ENCODE measurements around the gene POLR1G. TPM values are rescaled to one million over a fixed set of nuclear protein-coding genes. Genes with fewer than 3 reads are reported as not detected.
A peak's percentile ranks its signal among the peaks of the same experiment; 100 is the strongest.

The POLR1G gene
- total and polyA plus RNA-seq, 9 of the 15 experiments (the other 6 are each of a cell fraction or from before 2014, with no cell fraction given) = 3.0 to 50.1 (median 27.4) TPM

- TF ChIP-seq CREB3L1 (IDR thresholded peaks at IDR 0.05; ENCODE audit: borderline replicate concordance, low read depth) = no peak
- TF ChIP-seq SIN3A (IDR thresholded peaks at IDR 0.05; ENCODE audit: borderline replicate concordance in 2 of 2, control insufficient read depth in 1 of 2, low read depth in 2 of 2, low read length in 2 of 2) = no peak; a peak in 1 of 4 replicates
- TF ChIP-seq ZBTB17 (CRISPR knock-in tag; IDR thresholded peaks at IDR 0.05) = no peak
- TF ChIP-seq TCF3 (CRISPR knock-in tag; IDR thresholded peaks at IDR 0.05) = peak; percentile 53
- peak; percentile 60 for TF ChIP-seq POLR2A (conservative IDR thresholded peaks at IDR 0.05)
- no peak for TF ChIP-seq DMBX1 (CRISPR knock-in tag; IDR thresholded peaks at IDR 0.05; ENCODE audit: borderline replicate concordance)
- TF ChIP-seq C11orf30 (IDR thresholded peaks at IDR 0.05; ENCODE audit: low read depth) = peak; percentile 56
- peak; percentile 76 for TF ChIP-seq MAFG (tag; conservative IDR thresholded peaks at IDR 0.05)
- no peak for TF ChIP-seq ZNF586 (CRISPR knock-in tag; conservative IDR thresholded peaks at IDR 0.05)
- 0 out of 2 replicates have a peak, but pooled peaks have one; percentile 6 for TF ChIP-seq STAT5A (IDR thresholded peaks at IDR 0.05; ENCODE audit: borderline replicate concordance, low read length)
- peak; percentile 78 for TF ChIP-seq ZBTB12 (CRISPR knock-in tag; IDR thresholded peaks at IDR 0.05)
- TF ChIP-seq OTX1 (CRISPR knock-in tag; IDR thresholded peaks at IDR 0.05) = 0 out of 2 replicates have a peak, but pooled peaks have one; percentile 46
- TF ChIP-seq RHOXF2B (CRISPR knock-in tag; conservative IDR thresholded peaks at IDR 0.05) = no peak
- TF ChIP-seq FOS (IDR thresholded peaks at IDR 0.05; ENCODE audit: extremely low read depth, insufficient read length) = no peak
- no peak for TF ChIP-seq TAF7 (tag; IDR thresholded peaks at IDR 0.05)
- TF ChIP-seq SAP30 (IDR thresholded peaks at IDR 0.05; ENCODE audit: borderline replicate concordance, insufficient read depth, low read depth, low read length, poor library complexity, severe bottlenecking) = peak; percentile 57
- no peak for TF ChIP-seq RFX1 (IDR thresholded peaks at IDR 0.05)
- TF ChIP-seq HCFC1 (IDR thresholded peaks at IDR 0.05; ENCODE audit: low read depth, low read length) = no peak
- no peak for TF ChIP-seq PTTG1 (tag; IDR thresholded peaks at IDR 0.05; ENCODE audit: low read depth)
- no peak for TF ChIP-seq LARP7 (IDR thresholded peaks at IDR 0.05)
- TF ChIP-seq ZNF121 (CRISPR knock-in tag; conservative IDR thresholded peaks at IDR 0.05) = no peak
- no peak for TF ChIP-seq ILK (tag; IDR thresholded peaks at IDR 0.05; ENCODE audit: borderline replicate concordance, low read depth)
- no peak for TF ChIP-seq ZBTB49 (CRISPR knock-in tag; IDR thresholded peaks at IDR 0.05; ENCODE audit: borderline replicate concordance)
- no peak for TF ChIP-seq ZNF77 (CRISPR knock-in tag; IDR thresholded peaks at IDR 0.05)
- no peak for TF ChIP-seq NEUROD1 (IDR thresholded peaks at IDR 0.05; ENCODE audit: borderline replicate concordance, low read depth, low read length, partially characterized antibody)
These were observed 36.5 kb downstream of the POLR1G start (continued) for GRCh38 chr19:45442778-45443461.

Data from K562 (cell line).